NOMO-1 treated with dmso at 0.1 percent for 144 hours (cell line): ENCODE results near the gene WFDC5.
"Not testable (repeated sequence)": the region's sequence is repeated elsewhere in the genome, so short reads cannot be mapped to it uniquely, and the experiment has no call there.

Experiments
- DNase-seq: peaks from one replicate; lab custom pipeline; 2025; ENCODE audit not compliant: unreplicated experiment; lab: John Stamatoyannopoulos, UW

The WFDC5 gene

GRCh38 chr20:45090481-45090880 lies 24.5 kb downstream of the WFDC5 start:
- DNase-seq, result no peak

- no peak for DNase-seq
These were observed 26.7 kb downstream of the WFDC5 start for GRCh38 chr20:45088247-45088646.

- DNase-seq, result no peak
These were observed 27.2 kb downstream of the WFDC5 start for GRCh38 chr20:45087814-45088213.

GRCh38 chr20:45087097-45087790 lies 27.7 kb downstream of the WFDC5 start:
- DNase-seq, result peak; percentile 35

DNA sequence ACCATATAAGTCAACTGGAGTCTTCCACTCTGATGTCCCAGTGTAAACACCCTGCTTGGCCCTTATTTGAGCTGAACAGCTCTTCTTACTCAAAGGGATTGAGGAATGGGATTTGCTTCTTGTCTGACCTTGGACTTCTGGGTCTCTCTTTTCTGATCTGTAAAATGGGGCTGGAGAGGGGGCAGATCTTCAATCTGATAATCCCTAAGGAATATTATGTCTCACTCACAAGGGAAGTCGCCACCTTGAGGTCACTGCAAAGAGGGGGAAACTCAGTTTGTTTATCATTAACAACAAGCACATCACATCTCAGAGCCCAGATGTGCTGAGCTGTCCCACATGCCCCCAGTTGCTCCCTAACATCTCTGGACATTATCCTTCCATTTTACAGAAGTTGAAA lies 29.1 kb downstream of the WFDC5 start:
- DNase-seq, result no peak

GRCh38 chr20:45085289-45085688 lies 29.7 kb downstream of the WFDC5 start:
- DNase-seq, result no peak

DNA sequence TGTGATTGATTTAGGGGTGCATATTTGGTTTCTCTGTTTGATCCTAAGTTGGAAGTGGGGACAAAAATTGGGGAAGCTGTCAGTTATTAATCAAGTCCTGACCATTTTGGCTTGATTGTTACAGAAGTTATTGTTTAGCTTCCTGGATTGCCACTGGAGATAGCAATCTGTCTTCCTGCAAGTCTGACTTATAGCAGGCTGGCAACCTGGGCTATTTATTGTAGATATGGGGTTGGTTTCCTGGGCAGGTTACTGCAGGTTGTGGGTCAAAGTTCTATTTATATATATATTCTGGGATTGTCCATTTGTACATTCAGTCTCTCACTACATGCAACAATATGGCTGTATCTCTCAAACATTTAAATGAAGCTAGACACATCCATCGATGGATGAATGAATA lies 31.8 kb downstream of the WFDC5 start:
- no peak for DNase-seq

DNA sequence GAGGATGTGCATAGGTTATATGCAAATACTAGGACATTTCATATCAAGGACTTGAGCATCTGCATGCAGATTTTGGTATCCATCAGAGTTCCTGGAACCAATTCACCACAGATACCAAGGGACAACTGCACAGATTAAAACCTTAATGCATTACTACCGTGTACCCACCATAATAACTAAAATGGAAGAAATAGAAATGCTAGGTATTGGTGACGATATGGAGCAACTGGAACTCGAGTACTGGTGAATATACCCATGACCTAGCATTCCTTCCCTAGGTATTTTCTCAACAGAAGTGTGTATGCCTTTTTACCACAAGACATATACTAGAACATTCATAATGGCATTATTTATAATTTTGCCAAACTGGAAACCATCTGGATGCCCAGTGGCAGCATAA lies 32.5 kb downstream of the WFDC5 start:
- DNase-seq, result no peak

GRCh38 chr20:45080867-45081624 lies 33.9 kb downstream of the WFDC5 start:
- DNase-seq, result no peak

GRCh38 chr20:45077559-45077958 lies 37.4 kb downstream of the WFDC5 start:
- no peak for DNase-seq

DNA sequence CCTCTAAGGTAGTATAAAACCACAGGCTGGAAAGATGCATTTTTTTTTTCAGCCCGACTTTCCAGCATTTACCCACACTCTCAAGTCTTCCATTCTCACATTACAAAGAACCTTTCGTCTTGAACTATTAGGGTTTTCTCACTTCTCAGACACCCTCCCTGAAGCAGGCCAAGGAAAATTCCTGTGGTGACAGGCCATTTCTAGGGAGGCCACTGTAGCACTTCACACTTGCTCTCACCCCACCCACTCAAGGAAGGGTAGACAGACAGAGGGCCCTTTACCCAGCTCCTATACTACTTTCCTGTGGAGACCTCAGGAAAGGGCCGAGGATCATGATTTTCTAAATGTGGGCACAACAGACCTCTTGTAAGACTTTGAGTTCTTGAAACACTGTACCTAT lies 41.8 kb downstream of the WFDC5 start:
- no peak for DNase-seq

- no peak for DNase-seq
These were observed 42.9 kb downstream of the WFDC5 start for GRCh38 chr20:45072066-45072465.

GRCh38 chr20:45070932-45071632 lies 43.9 kb downstream of the WFDC5 start:
- no peak for DNase-seq

- DNase-seq, result no peak
These were observed 45.7 kb downstream of the WFDC5 start for GRCh38 chr20:45069261-45069660.

DNA sequence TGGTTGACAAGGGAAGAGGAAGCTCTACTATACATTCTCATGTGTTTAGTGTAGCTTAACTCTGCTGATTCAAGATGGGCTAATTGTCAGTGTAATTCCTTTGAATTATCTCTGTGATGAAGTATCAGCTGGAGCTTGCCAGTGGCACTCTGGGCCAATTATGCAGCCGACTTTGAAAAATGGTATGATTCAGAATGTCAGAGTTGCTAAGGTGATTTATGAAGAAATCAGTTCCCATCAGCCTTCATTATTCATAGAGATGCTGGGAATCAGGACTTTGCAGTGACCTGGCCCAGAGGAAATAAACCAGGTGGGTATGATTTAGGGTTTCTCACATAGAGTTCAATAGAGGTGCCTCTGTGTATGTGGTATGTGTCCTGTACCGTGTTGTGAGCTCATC lies 47.4 kb downstream of the WFDC5 start:
- DNase-seq, result no peak

GRCh38 chr20:45067087-45067486 lies 47.9 kb downstream of the WFDC5 start:
- no peak for DNase-seq

- DNase-seq, result no peak
These were observed 48.6 kb downstream of the WFDC5 start for GRCh38 chr20:45066372-45066771.

- no peak for DNase-seq
These were observed 50.2 kb downstream of the WFDC5 start for GRCh38 chr20:45064812-45065211.

DNA sequence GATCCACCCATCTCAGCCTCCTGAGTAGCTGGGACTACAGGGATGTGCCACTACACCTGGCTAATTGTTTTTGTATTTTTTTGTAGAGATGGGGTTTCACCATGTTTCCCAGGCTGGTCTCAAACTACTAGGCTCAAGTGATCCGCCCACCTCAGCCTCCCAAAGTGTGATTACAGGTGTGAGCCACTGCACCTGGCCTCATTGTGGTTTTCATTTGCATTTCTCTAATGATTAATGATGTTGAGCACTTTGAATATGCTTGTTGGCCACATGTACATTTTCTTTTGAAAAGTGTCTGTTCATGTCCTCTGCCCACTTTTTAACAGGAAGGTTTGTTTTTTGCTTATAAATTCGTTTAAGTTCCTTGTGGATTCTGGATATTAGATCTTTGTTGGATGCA lies 51.9 kb downstream of the WFDC5 start:
- not testable (repeated sequence) for DNase-seq

DNA sequence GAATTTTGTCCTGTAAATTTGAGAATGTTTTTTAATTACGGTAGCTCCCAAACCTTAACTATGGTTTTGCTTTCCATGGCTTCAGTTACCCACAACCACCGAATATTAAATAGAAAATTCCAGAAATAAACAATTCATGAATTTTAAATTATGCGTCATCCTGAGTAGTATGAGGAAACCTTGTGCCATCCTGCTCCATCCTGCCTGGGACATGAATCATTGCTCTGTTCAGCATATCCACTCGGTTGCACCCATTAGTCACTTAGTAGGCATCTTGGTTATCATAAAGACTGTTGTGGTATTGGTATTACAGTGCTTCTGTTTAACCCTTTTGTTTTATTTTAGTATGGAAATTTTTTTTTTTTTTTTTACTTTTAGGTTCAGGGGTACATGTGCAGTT lies 53.7 kb downstream of the WFDC5 start:
- DNase-seq, result no peak

DNA sequence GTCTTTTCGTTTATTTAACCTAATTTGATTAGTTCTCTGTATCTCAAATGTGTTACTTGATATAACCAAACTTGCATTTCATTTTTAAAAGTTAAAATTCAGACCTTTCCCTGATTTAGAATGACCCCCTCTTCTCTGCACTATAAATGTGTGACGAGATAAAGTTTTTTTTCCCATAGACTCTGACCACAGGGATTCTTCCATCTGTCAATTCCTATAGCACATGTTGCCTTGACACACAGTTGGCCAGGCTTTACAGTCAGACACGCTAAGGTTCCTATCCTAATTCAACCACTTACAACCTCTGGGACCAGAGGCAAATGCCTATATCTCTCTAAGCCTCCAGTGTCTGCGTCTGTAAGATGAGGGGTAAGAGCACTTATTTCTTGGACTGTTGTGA lies 54.7 kb downstream of the WFDC5 start:
- no peak for DNase-seq
